Measurements from ENCODE around the gene LPIN3. TPM values are rescaled to one million over a fixed set of nuclear protein-coding genes. Genes with fewer than 3 reads are reported as not detected.

LPIN3 gene
- total RNA-seq, 1 experiment from 2014 or later = 32.6 TPM

DNA sequence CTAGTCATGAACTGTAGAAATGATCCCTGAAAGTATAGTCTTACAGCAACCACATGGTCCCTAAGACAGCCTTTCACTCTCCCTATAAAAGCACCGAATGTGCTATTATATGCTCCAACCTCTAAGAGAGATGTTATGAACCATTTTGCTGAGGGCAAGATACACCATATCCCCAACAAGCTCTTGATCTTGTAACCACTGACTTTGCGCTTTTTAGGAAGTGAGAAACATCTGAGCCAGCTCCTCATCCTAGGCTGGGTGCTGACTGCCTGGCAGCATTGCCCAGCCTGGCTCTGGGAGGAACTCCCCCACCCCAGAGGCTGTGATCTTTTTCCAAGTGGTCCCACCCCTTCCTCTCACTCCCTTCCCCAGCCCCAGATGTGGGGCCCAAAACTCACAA lies 29.1 kb downstream of the LPIN3 start:
- Histone ChIP-seq H3K4me3 (ENCODE audit: low read depth, low read length) (no peak overlapping the region), H3K9me3 (peaks cover 4% of the 10 kb centered on the region; the same call in 1 of the 2 replicates), H3K4me1 (0 out of 2 replicates have a peak, but pooled peaks cover 6% of the 10 kb centered on the region), H3K36me3 (ENCODE audit: control insufficient read depth, insufficient read depth, low read length) (no peaks in the 10 kb centered on the region), H3K27me3 (replicated peaks; ENCODE audit: control insufficient read depth, insufficient read depth, low read length) (peaks cover 5% of the 10 kb centered on the region)
- H3K27ac Mint-ChIP-seq (ENCODE audit: unreplicated experiment) = no peak overlapping the region
- H3K9me3 Mint-ChIP-seq (ENCODE audit: unreplicated experiment) = peaks cover 8% of the 10 kb centered on the region
- no TSS peak for BruUV-seq (replicated peaks)
- peaks cover 26% of the 10 kb centered on the region for H3K27me3 Mint-ChIP-seq (ENCODE audit: insufficient read depth, unreplicated experiment)
- ChIA-PET POLR2A (interaction anchor here (0.5 to 0.6 kb wide), 2 partner anchors 50 to 258 kb away, joined by 3 to 6 read pairs; no protein-coding TSS in a partner anchor), CTCF (interaction anchor here (0.8 to 1.8 kb wide), 2 partner anchors 26 to 29 kb away, joined by 4 to 9 read pairs; partner anchors contain the start of gene LPIN3)
- H3K4me3 Mint-ChIP-seq (ENCODE audit: unreplicated experiment) = no peak overlapping the region
- peaks cover 6% of the 10 kb centered on the region for H3K36me3 Mint-ChIP-seq (ENCODE audit: insufficient read depth, unreplicated experiment)
- H3K4me1 Mint-ChIP-seq (ENCODE audit: low read depth, unreplicated experiment) = peaks cover 11% of the 10 kb centered on the region
- intact Hi-C loops (cut with micrococcal nuclease; ENCODE audit: unreplicated experiment) = no loop called here
- TF ChIP-seq, protein P1, sequence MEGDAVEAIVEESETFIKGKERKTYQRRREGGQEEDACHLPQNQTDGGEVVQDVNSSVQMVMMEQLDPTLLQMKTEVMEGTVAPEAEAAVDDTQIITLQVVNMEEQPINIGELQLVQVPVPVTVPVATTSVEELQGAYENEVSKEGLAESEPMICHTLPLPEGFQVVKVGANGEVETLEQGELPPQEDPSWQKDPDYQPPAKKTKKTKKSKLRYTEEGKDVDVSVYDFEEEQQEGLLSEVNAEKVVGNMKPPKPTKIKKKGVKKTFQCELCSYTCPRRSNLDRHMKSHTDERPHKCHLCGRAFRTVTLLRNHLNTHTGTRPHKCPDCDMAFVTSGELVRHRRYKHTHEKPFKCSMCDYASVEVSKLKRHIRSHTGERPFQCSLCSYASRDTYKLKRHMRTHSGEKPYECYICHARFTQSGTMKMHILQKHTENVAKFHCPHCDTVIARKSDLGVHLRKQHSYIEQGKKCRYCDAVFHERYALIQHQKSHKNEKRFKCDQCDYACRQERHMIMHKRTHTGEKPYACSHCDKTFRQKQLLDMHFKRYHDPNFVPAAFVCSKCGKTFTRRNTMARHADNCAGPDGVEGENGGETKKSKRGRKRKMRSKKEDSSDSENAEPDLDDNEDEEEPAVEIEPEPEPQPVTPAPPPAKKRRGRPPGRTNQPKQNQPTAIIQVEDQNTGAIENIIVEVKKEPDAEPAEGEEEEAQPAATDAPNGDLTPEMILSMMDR (IDR thresholded peaks at IDR 0.05; ENCODE audit: insufficient read depth in 1 of 2, low read depth in 1 of 2, low read length in 1 of 2, severe bottlenecking in 1 of 2, unreplicated experiment in 1 of 2) = no peak
- DNase-seq = no peak

DNA sequence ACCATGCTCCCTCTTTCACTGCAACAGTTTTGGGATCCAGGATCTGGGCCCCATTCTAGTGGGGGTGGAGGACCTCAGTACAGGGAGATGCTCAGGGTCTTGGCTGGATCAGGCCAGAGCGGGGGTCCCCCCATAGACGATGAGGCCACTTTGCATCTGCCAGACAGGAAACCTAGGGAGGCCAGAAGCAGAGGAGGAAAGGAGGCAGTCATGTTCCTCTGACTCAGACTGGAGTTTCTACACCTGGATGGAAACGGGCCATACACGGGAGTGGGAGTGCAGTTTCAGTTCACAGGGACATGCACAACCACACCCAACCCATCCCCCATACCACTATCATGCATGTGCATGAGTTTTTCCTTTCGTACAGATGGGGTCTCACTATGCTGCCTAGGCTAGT lies 29.6 kb downstream of the LPIN3 start:
- no peak overlapping the region for H3K4me3 ChIP-seq (ENCODE audit: low read depth, low read length)
- 0 out of 2 replicates have a peak, but pooled peaks cover 6% of the 10 kb centered on the region for H3K4me1 ChIP-seq
- BruUV-seq (replicated peaks) = no TSS peak
- CTCF ChIA-PET = interaction anchor here (0.8 to 1.8 kb wide), 2 partner anchors 26 to 30 kb away, joined by 4 to 9 read pairs; partner anchors contain the start of gene LPIN3
- peaks cover 8% of the 10 kb centered on the region for H3K9me3 Mint-ChIP-seq (ENCODE audit: unreplicated experiment)
- TF ChIP-seq, protein P1 (IDR thresholded peaks at IDR 0.05; ENCODE audit: insufficient read depth in 1 of 2, low read depth in 1 of 2, low read length in 1 of 2, severe bottlenecking in 1 of 2, unreplicated experiment in 1 of 2) = no peak
- no peak for DNase-seq
- H3K9me3 ChIP-seq = peaks cover 4% of the 10 kb centered on the region; the same call in 1 of the 2 replicates
- peaks cover 11% of the 10 kb centered on the region for H3K4me1 Mint-ChIP-seq (ENCODE audit: low read depth, unreplicated experiment)
- H3K27ac Mint-ChIP-seq (ENCODE audit: unreplicated experiment) = no peak overlapping the region
- peaks cover 21% of the 10 kb centered on the region for H3K27me3 Mint-ChIP-seq (ENCODE audit: insufficient read depth, unreplicated experiment)
- H3K36me3 ChIP-seq (ENCODE audit: control insufficient read depth, insufficient read depth, low read length) = no peaks in the 10 kb centered on the region
- intact Hi-C loops (cut with micrococcal nuclease; ENCODE audit: unreplicated experiment) = no loop called here
- H3K4me3 Mint-ChIP-seq (ENCODE audit: unreplicated experiment) = no peak overlapping the region
- POLR2A ChIA-PET = interaction anchor here (0.6 kb wide), 1 partner anchor 259 kb away, joined by 3 read pairs; no protein-coding TSS in a partner anchor
- peaks cover 4% of the 10 kb centered on the region for H3K27me3 ChIP-seq (replicated peaks; ENCODE audit: control insufficient read depth, insufficient read depth, low read length)
- H3K36me3 Mint-ChIP-seq (ENCODE audit: insufficient read depth, unreplicated experiment) = peaks cover 6% of the 10 kb centered on the region

DNA sequence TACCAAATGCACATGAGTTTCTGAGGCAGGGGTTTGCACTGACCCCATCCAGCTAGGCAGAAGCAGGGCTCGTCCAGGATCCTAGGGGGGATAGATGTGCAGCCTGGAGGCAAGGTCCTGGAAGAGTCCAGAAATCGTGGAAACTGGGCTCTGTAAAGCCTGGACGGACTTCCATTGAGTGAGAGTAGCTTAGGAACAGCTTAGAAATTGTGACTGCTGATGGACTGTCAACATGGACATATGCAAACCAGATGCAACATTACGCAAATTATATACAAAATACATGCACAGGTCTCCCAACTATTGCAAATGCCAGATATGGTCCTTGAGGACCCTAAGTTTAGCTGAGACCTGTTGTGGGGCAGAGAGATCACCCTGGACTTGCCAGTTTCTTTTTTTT lies 30.8 kb downstream of the LPIN3 start:
- Mint-ChIP-seq H3K36me3 (ENCODE audit: insufficient read depth, unreplicated experiment) (peaks cover 6% of the 10 kb centered on the region), H3K9me3 (ENCODE audit: unreplicated experiment) (peaks cover 8% of the 10 kb centered on the region), H3K27ac (ENCODE audit: unreplicated experiment) (no peak overlapping the region), H3K4me1 (ENCODE audit: low read depth, unreplicated experiment) (peaks cover 6% of the 10 kb centered on the region), H3K4me3 (ENCODE audit: unreplicated experiment) (no peak overlapping the region), H3K27me3 (ENCODE audit: insufficient read depth, unreplicated experiment) (peaks cover 15% of the 10 kb centered on the region)
- Histone ChIP-seq H3K4me3 (ENCODE audit: low read depth, low read length) (no peak overlapping the region), H3K27me3 (replicated peaks; ENCODE audit: control insufficient read depth, insufficient read depth, low read length) (no peaks in the 10 kb centered on the region), H3K9me3 (peaks cover 4% of the 10 kb centered on the region; the same call in 1 of the 2 replicates), H3K36me3 (ENCODE audit: control insufficient read depth, insufficient read depth, low read length) (no peaks in the 10 kb centered on the region), H3K4me1 (no peaks in the 10 kb centered on the region)
- TF ChIP-seq, protein P1 (IDR thresholded peaks at IDR 0.05; ENCODE audit: insufficient read depth in 1 of 2, low read depth in 1 of 2, low read length in 1 of 2, severe bottlenecking in 1 of 2, unreplicated experiment in 1 of 2) = no peak
- POLR2A ChIA-PET = no interaction called here
- no TSS peak for BruUV-seq (replicated peaks)
- intact Hi-C loops (cut with micrococcal nuclease; ENCODE audit: unreplicated experiment) = no loop called here
- DNase-seq = no peak
- CTCF ChIA-PET = interaction anchor here (1.0 kb wide), 1 partner anchor 11 kb away, joined by 3 read pairs; no protein-coding TSS in a partner anchor
